ENCODE results near the gene NPEPL1. TPM values are rescaled to one million over a fixed set of nuclear protein-coding genes. Genes with fewer than 3 reads are reported as not detected.

NPEPL1 gene
- total RNA-seq, 1 experiment from 2014 or later, result 31.1 TPM

GRCh38 chr20:58752565-58752964, 60.0 kb downstream of the NPEPL1 start:
- Histone ChIP-seq H4K91ac (ENCODE audit: insufficient read length, low read depth, low read length) (no peak overlapping the region), H3K9me3 (ENCODE audit: control insufficient read depth, low read depth, low read length) (no peaks in the 10 kb centered on the region), H3K27me3 (ENCODE audit: insufficient read depth, low read length) (no peaks in the 10 kb centered on the region; the same call in 1 of the 2 replicates), H4K8ac (replicated peaks; ENCODE audit: insufficient read length, low read depth, low read length) (no peak overlapping the region), H3K18ac (ENCODE audit: insufficient read length, low read depth, low read length) (no peak overlapping the region), H2BK120ac (ENCODE audit: low read depth, low read length, poor library complexity, severe bottlenecking) (no peak overlapping the region), H2AK5ac (ENCODE audit: insufficient read length, low read length) (no peak overlapping the region), H3K4ac (ENCODE audit: low read depth, low read length) (no peak overlapping the region), H4K20me1 (ENCODE audit: control insufficient read depth, insufficient read depth, insufficient read length) (no peaks in the 10 kb centered on the region), H3K79me1 (ENCODE audit: insufficient read depth, low read depth, low read length, poor library complexity, severe bottlenecking) (no peaks in the 10 kb centered on the region), H2BK15ac (ENCODE audit: low read depth, low read length) (no peak overlapping the region), H2AFZ (ENCODE audit: low read length) (no peak overlapping the region), H3K79me2 (ENCODE audit: insufficient read depth, low read length) (no peaks in the 10 kb centered on the region), H3T11ph (ENCODE audit: low read length) (no peak overlapping the region), H3K23me2 (ENCODE audit: insufficient read length, low read depth, low read length, poor library complexity, severe bottlenecking) (no peaks in the 10 kb centered on the region), H3K27ac (ENCODE audit: insufficient read length, low read depth, low read length) (no peak overlapping the region), H3K56ac (ENCODE audit: insufficient read length, low read depth, low read length) (no peak overlapping the region), H2BK20ac (ENCODE audit: low read depth, low read length, poor library complexity, severe bottlenecking) (no peak overlapping the region), H3K9ac (ENCODE audit: extremely low read depth, insufficient read length, low read length) (no peak overlapping the region), H3K23ac (ENCODE audit: insufficient read length, low read depth, low read length) (no peak overlapping the region), H2BK12ac (ENCODE audit: insufficient read length, low read depth, low read length) (no peak overlapping the region), H3K4me1 (ENCODE audit: insufficient read depth, low read length) (peaks cover 15% of the 10 kb centered on the region), H3K14ac (ENCODE audit: insufficient read depth, low read length) (no peak overlapping the region), H3K4me2 (ENCODE audit: insufficient read depth, insufficient read length, low read length) (no peak overlapping the region), H2BK5ac (ENCODE audit: insufficient read length, low read length) (no peak overlapping the region), H4K5ac (ENCODE audit: insufficient read length, low read depth, low read length) (no peak overlapping the region)
- DNase-seq, result no peak
- TF ChIP-seq, protein P1, sequence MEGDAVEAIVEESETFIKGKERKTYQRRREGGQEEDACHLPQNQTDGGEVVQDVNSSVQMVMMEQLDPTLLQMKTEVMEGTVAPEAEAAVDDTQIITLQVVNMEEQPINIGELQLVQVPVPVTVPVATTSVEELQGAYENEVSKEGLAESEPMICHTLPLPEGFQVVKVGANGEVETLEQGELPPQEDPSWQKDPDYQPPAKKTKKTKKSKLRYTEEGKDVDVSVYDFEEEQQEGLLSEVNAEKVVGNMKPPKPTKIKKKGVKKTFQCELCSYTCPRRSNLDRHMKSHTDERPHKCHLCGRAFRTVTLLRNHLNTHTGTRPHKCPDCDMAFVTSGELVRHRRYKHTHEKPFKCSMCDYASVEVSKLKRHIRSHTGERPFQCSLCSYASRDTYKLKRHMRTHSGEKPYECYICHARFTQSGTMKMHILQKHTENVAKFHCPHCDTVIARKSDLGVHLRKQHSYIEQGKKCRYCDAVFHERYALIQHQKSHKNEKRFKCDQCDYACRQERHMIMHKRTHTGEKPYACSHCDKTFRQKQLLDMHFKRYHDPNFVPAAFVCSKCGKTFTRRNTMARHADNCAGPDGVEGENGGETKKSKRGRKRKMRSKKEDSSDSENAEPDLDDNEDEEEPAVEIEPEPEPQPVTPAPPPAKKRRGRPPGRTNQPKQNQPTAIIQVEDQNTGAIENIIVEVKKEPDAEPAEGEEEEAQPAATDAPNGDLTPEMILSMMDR (conservative IDR thresholded peaks at IDR 0.05), result no peak
- Mint-ChIP-seq H3K4me1 (peaks cover 42 to 54% of the 10 kb centered on the region in 2 experiments), H3K27me3 (ENCODE audit: low read depth) (peaks cover 95% of the 10 kb centered on the region), H3K9me3 (peaks cover 0 to 3% of the 10 kb centered on the region in 2 experiments; a peak in 3 of 5 replicates), H3K27ac (0 out of 7 replicates have a peak overlapping the region, but pooled peaks of 1 of the 3 experiments have one; percentile 58), H3K4me3 (no peak overlapping the region), H3K36me3 (ENCODE audit: insufficient read depth in 1 of 3, low read depth in 3 of 3) (peaks cover 0 to 12% (median 3%) of the 10 kb centered on the region in 3 experiments; a peak in 4 of 7 replicates)
- no CpG with 5 or more reads among the region's 6 CpGs for WGBS (ENCODE audit: extremely low coverage, insufficient read length, low lambda C conversion rate)

Measured in H9 (cell line).